IMR-90 (cell line): ENCODE data around the gene NEO1. TPM values are rescaled to one million over a fixed set of nuclear protein-coding genes. Genes with fewer than 3 reads are reported as not detected.

Source experiments
- ATAC-seq: fragments of 200-7000 bp; cut with Tn5 transposase; 2 replicates; pipeline ENCODE4 v1.9.1; 2020; ENCODE audit warnings: low read depth, mild to moderate bottlenecking, moderate library complexity
- BruUV-seq: library from RNA; stranded (reverse); fragments of 400-500 nt; replicated peaks from 2 replicates; lab custom pipeline; 2021; lab: Mats Ljungman, UMichigan
- CTCF ChIA-PET: fragments of 300-600 bp; formaldehyde crosslinking; extraction: SDS; loops from one replicate; lab custom pipeline; 2021; ENCODE audit warnings: antibody characterized with exemption; lab: Yijun Ruan, JAX
- POLR2A ChIA-PET: fragments of 300-600 bp; sonication (Branson Sonifier 250); formaldehyde crosslinking; loops from one replicate; lab custom pipeline; 2022; ENCODE audit warnings: antibody characterized with exemption; ENCODE audit not compliant: unreplicated experiment; lab: Charles Lee
- DNase-seq: peaks from one replicate; pipeline ENCODE4 v3.0.0; 2013
- H2AFZ ChIP-seq: replicated peaks from 2 replicates; pipeline ENCODE3; 2013; ENCODE audit warnings: low read length, mild to moderate bottlenecking; ENCODE audit not compliant: poor library complexity
- H2AK5ac ChIP-seq: 2 replicates; pipeline ENCODE4 v1.6.1; 2013; ENCODE audit warnings: low read depth, low read length, inconsistent platforms
- H2AK9ac ChIP-seq: replicated peaks from 2 replicates; pipeline ENCODE3; 2013; ENCODE audit warnings: mild to moderate bottlenecking, low read depth, low read length, moderate library complexity; ENCODE audit not compliant: poor library complexity
- H2BK120ac ChIP-seq: 2 replicates; pipeline ENCODE4 v1.6.1; 2013; ENCODE audit warnings: low read depth, low read length, inconsistent platforms
- H2BK15ac ChIP-seq: 3 replicates; pipeline ENCODE4 v1.6.1; 2013; ENCODE audit warnings: low read depth, low read length, inconsistent platforms
- H2BK20ac ChIP-seq: 2 replicates; pipeline ENCODE4 v1.6.1; 2013; ENCODE audit warnings: low read depth, mild to moderate bottlenecking, inconsistent platforms, low read length, moderate library complexity
- H2BK5ac ChIP-seq: 2 replicates; pipeline ENCODE4 v1.6.1; 2013; ENCODE audit warnings: mild to moderate bottlenecking, low read depth, low read length, inconsistent platforms; ENCODE audit not compliant: poor library complexity, severe bottlenecking
- H3K14ac ChIP-seq: replicated peaks from 2 replicates; pipeline ENCODE4 v1.6.1; 2013; ENCODE audit warnings: low read depth, low read length, inconsistent platforms
- H3K18ac ChIP-seq: 2 replicates; pipeline ENCODE4 v1.6.1; 2013; ENCODE audit warnings: low read depth, low read length, control low read depth
- H3K23ac ChIP-seq: 2 replicates; pipeline ENCODE4 v1.6.1; 2013; ENCODE audit warnings: low read depth, low read length, inconsistent platforms
- H3K27ac ChIP-seq: 2 replicates; pipeline ENCODE4 v1.5.1; 2013; ENCODE audit warnings: mild to moderate bottlenecking, control low read depth, low read length; ENCODE audit not compliant: insufficient read depth
- H3K27me3 ChIP-seq: 2 replicates; pipeline ENCODE4 v1.6.1; 2013; ENCODE audit warnings: low read length; ENCODE audit not compliant: control insufficient read depth, insufficient read depth
- H3K36me3 ChIP-seq: 2 replicates; pipeline ENCODE4 v1.6.1; 2013; ENCODE audit warnings: low read length, mixed read lengths; ENCODE audit not compliant: control insufficient read depth, insufficient read depth
- H3K4ac ChIP-seq: 2 replicates; pipeline ENCODE4 v1.6.1; 2013; ENCODE audit warnings: low read depth, low read length, inconsistent platforms
- H3K4me1 ChIP-seq: 2 replicates; pipeline ENCODE4 v1.6.1; 2013; ENCODE audit warnings: low read length, mixed read lengths; ENCODE audit not compliant: control insufficient read depth, insufficient read depth
- H3K4me2 ChIP-seq: 2 replicates; pipeline ENCODE4 v1.6.1; 2013; ENCODE audit warnings: low read depth, mild to moderate bottlenecking, control low read depth, low read length, moderate library complexity
- H3K4me3 ChIP-seq: 2 replicates; pipeline ENCODE4 v1.5.1; 2013; ENCODE audit warnings: low read depth, mild to moderate bottlenecking, control low read depth, low read length, moderate library complexity; ENCODE audit not compliant: insufficient read depth
- H3K56ac ChIP-seq: 2 replicates; pipeline ENCODE4 v1.6.1; 2013; ENCODE audit warnings: low read length, inconsistent platforms; ENCODE audit not compliant: insufficient read depth; ENCODE audit errors: extremely low read depth
- H3K79me1 ChIP-seq, 2 experiments: 2 replicates each; pipeline ENCODE4 v1.6.1; 2013; ENCODE audit warnings: low read length in 2 of 2, inconsistent platforms in 1 of 2, low read depth in 1 of 2
- H3K9ac ChIP-seq: 2 replicates; pipeline ENCODE4 v1.6.1; 2013; ENCODE audit warnings: low read depth, low read length, control low read depth
- H3K9me1 ChIP-seq: 2 replicates; pipeline ENCODE4 v1.6.1; 2013; ENCODE audit warnings: low read length, inconsistent platforms; ENCODE audit not compliant: insufficient read depth
- H3K9me3 ChIP-seq: 2 replicates; pipeline ENCODE4 v1.6.1; 2013; ENCODE audit warnings: low read length; ENCODE audit not compliant: control insufficient read depth, insufficient read depth
- H4K20me1 ChIP-seq: 2 replicates; pipeline ENCODE4 v1.6.1; 2013; ENCODE audit warnings: low read length, inconsistent platforms; ENCODE audit not compliant: insufficient read depth
- H4K5ac ChIP-seq: 2 replicates; pipeline ENCODE4 v1.6.1; 2013; ENCODE audit warnings: mild to moderate bottlenecking, low read depth, low read length, control low read depth
- H4K8ac ChIP-seq, 2 experiments: 2 replicates each; pipeline ENCODE4 v1.6.1; 2013; ENCODE audit warnings: low read depth in 2 of 2, low read length in 2 of 2, control low read depth in 1 of 2, inconsistent platforms in 1 of 2
- H4K91ac ChIP-seq: 2 replicates; pipeline ENCODE4 v1.6.1; 2013; ENCODE audit warnings: low read depth, low read length, inconsistent platforms; ENCODE audit not compliant: insufficient read depth
- BHLHE40 ChIP-seq: fragments of 150-350 bp; IDR thresholded peaks from 2 replicates; pipeline ENCODE4 v1.6.1; 2016; ENCODE audit warnings: mild to moderate bottlenecking, low read depth, low read length
- CEBPB ChIP-seq: IDR thresholded peaks from 2 replicates; pipeline ENCODE4 v1.6.1; 2012; ENCODE audit warnings: low read depth, low read length, improper control_type of control experiment
- CHD1 ChIP-seq: IDR thresholded peaks from 2 replicates; pipeline ENCODE4 v1.6.1; 2012; ENCODE audit warnings: low read depth, low read length, improper control_type of control experiment
- CTCF ChIP-seq: conservative IDR thresholded peaks from 2 replicates; pipeline ENCODE4 v1.5.1; 2012; ENCODE audit warnings: mild to moderate bottlenecking, low read depth, low read length, improper control_type of control experiment
- ELK1 ChIP-seq: fragments of 150-350 bp; IDR thresholded peaks from 2 replicates; pipeline ENCODE4 v1.6.1; 2016; ENCODE audit warnings: low read depth, mild to moderate bottlenecking, low read length, moderate library complexity, borderline replicate concordance
- FOS ChIP-seq: fragments of 150-350 bp; IDR thresholded peaks from 2 replicates; pipeline ENCODE4 v1.6.1; 2016; ENCODE audit warnings: low read depth, low read length
- MAFK ChIP-seq: IDR thresholded peaks from 2 replicates; pipeline ENCODE4 v1.6.1; 2012; ENCODE audit warnings: low read depth, low read length, improper control_type of control experiment
- MAZ ChIP-seq: IDR thresholded peaks from 2 replicates; pipeline ENCODE4 v1.6.1; 2012; ENCODE audit warnings: low read depth, mild to moderate bottlenecking, low read length, improper control_type of control experiment, moderate library complexity, borderline replicate concordance
- MXI1 ChIP-seq: IDR thresholded peaks from 2 replicates; pipeline ENCODE4 v1.6.1; 2012; ENCODE audit warnings: low read depth, mild to moderate bottlenecking, low read length, moderate library complexity, borderline replicate concordance
- NFE2L2 ChIP-seq: fragments of 150-350 bp; IDR thresholded peaks from 2 replicates; pipeline ENCODE4 v1.6.1; 2016; ENCODE audit warnings: low read depth, mild to moderate bottlenecking, low read length
- POLR2A ChIP-seq: IDR thresholded peaks from 2 replicates; pipeline ENCODE4 v1.6.1; 2012; ENCODE audit warnings: mild to moderate bottlenecking, low read depth, low read length
- RAD21 ChIP-seq: IDR thresholded peaks from 2 replicates; pipeline ENCODE4 v1.6.1; 2012; ENCODE audit warnings: low read length, improper control_type of control experiment
- RCOR1 ChIP-seq: IDR thresholded peaks from 2 replicates; pipeline ENCODE4 v1.6.1; 2012; ENCODE audit warnings: mild to moderate bottlenecking, low read length, improper control_type of control experiment; ENCODE audit not compliant: insufficient replicate concordance
- RFX5 ChIP-seq: IDR thresholded peaks from 2 replicates; pipeline ENCODE4 v1.8.0; 2012; ENCODE audit warnings: low read depth, mild to moderate bottlenecking, low read length, moderate library complexity
- SMC3 ChIP-seq: fragments of 150-350 bp; IDR thresholded peaks from 2 replicates; pipeline ENCODE4 v1.6.1; 2016; ENCODE audit warnings: low read depth, mild to moderate bottlenecking, antibody characterized with exemption, low read length, moderate library complexity
- USF2 ChIP-seq: fragments of 150-350 bp; IDR thresholded peaks from 2 replicates; pipeline ENCODE4 v1.6.1; 2017; ENCODE audit warnings: mild to moderate bottlenecking, antibody characterized with exemption, low read length, low read depth
- WGBS, 2 experiments: methylation state at CpG; one replicate each; pipeline versions ENCODE4 v1.1.5 to v1.1.7; 2013; ENCODE audit warnings: missing lambda C conversion rate in 2 of 2; ENCODE audit not compliant: insufficient read length in 1 of 2; ENCODE audit errors: extremely low coverage in 2 of 2; 5-methylcytosine and 5-hydroxymethylcytosine counted together
- dilution Hi-C: fragments of 300-500 bp; cut with HindIII; formaldehyde crosslinking; loops from one replicate; pipeline ENCODE4 v1.14.3; 2018; ENCODE audit warnings: low sequenced_read_pairs; ENCODE audit not compliant: unreplicated experiment
- in situ Hi-C: fragments of 300-500 bp; cut with MboI; formaldehyde crosslinking; loops from 3 replicates; pipeline ENCODE4 v1.14.3; 2019; ENCODE audit warnings: low sequenced_read_pairs, inconsistent platforms, mixed read lengths
- intact Hi-C: fragments of 100-400 bp; cut with micrococcal nuclease; formaldehyde crosslinking; loops from 2 replicates; pipeline ENCODE4 v1.10.0; 2022
- polyA plus RNA-seq, 3 experiments: library from polyadenylated mRNA; depleted of rRNA; stranded (reverse); fragments of >200 nt; gene quantifications; 2 replicates each; pipeline ENCODE4 v1.2.3, GENCODE V29; 2012; ENCODE audit warnings: low replicate concordance in 1 of 3
- total RNA-seq: library from RNA; depleted of rRNA; stranded (reverse); fragments of >200 nt; gene quantifications from 2 replicates; pipeline ENCODE4 v1.2.3, GENCODE V29; 2012

NEO1 gene
- total and polyA plus RNA-seq, 2 of the 4 experiments (the other 2 are of a cell fraction): 16.3 to 18.5 TPM

GRCh38 chr15:73298522-73299245, 246.4 kb downstream of the NEO1 start:
- Histone ChIP-seq H3K9ac (no peak overlapping the region), H2BK5ac (no peak overlapping the region), H4K5ac (no peak overlapping the region), H2BK120ac (no peak overlapping the region), H3K36me3 (peaks cover 19% of the 10 kb centered on the region), H4K91ac (no peak overlapping the region), H3K18ac (no peak overlapping the region), H4K20me1 (no peaks in the 10 kb centered on the region), H3K79me1 (no peaks in the 10 kb centered on the region), H3K27me3 (no peaks in the 10 kb centered on the region), H2AFZ (no peak overlapping the region), H3K4ac (no peak overlapping the region), H2BK20ac (no peak overlapping the region), H3K27ac (no peak overlapping the region), H3K14ac (no peak overlapping the region), H3K56ac (no peak overlapping the region), H2AK5ac (no peak overlapping the region), H3K4me1 (peaks cover 6% of the 10 kb centered on the region), H3K4me3 (no peak overlapping the region), H3K23ac (no peak overlapping the region), H2AK9ac (no peak overlapping the region), H4K8ac (no peak overlapping the region), H2BK15ac (no peak overlapping the region), H3K9me3 (no peaks in the 10 kb centered on the region), H3K4me2 (no peak overlapping the region), H3K9me1 (peaks cover 7% of the 10 kb centered on the region)
- BruUV-seq: no TSS peak
- in situ Hi-C loops: no loop called here
- no peak for DNase-seq
- no peak for ATAC-seq
- WGBS, 2 experiments: 95% methylated on average over 3 of the region's 7 CpGs; no CpG with 5 or more reads in 1 of the 2 experiments
- ChIA-PET POLR2A (no interaction called here), CTCF (no interaction called here)
- TF ChIP-seq POLR2A: no peak
- no peak for TF ChIP-seq MXI1
- TF ChIP-seq RFX5: no peak
- TF ChIP-seq USF2: no peak
- TF ChIP-seq RCOR1: no peak
- no peak for TF ChIP-seq FOS
- TF ChIP-seq CEBPB: no peak
- TF ChIP-seq SMC3: no peak
- no peak for TF ChIP-seq ELK1
- TF ChIP-seq MAZ: no peak
- no peak for TF ChIP-seq BHLHE40
- TF ChIP-seq CHD1: no peak
- no peak for TF ChIP-seq NFE2L2
- TF ChIP-seq MAFK: no peak
- TF ChIP-seq RAD21: no peak
- TF ChIP-seq CTCF: no peak
- dilution Hi-C loops: no loop called here
- intact Hi-C loops: no loop called here
